WTC11 (cell line): ENCODE measurements around the gene SIRT5.

ENCODE experiments used
- ATF3 ChIP-seq: sonication (generic); formaldehyde crosslinking; conservative IDR thresholded peaks from 2 replicates; pipeline ENCODE4 v1.8.1; 2022; ENCODE audit warnings: mild to moderate bottlenecking, missing genetic modification reagents
- CBFB ChIP-seq: sonication (generic); formaldehyde crosslinking; IDR thresholded peaks from 2 replicates; pipeline ENCODE4 v1.8.1; 2022; ENCODE audit warnings: mild to moderate bottlenecking, low read depth, missing genetic modification reagents
- CTCF ChIP-seq: fragments of 200-600 bp; IDR thresholded peaks from 2 replicates; pipeline ENCODE4 v1.8.0; 2022; ENCODE audit warnings: antibody characterized with exemption
- ELF4 ChIP-seq: sonication (generic); formaldehyde crosslinking; IDR thresholded peaks from 2 replicates; pipeline ENCODE4 v1.8.1; 2022; ENCODE audit warnings: low read depth, mild to moderate bottlenecking, moderate library complexity, missing genetic modification reagents
- KAT7 ChIP-seq: sonication (generic); formaldehyde crosslinking; IDR thresholded peaks from 2 replicates; pipeline ENCODE4 v1.8.1; 2023; ENCODE audit warnings: missing genetic modification reagents, mild to moderate bottlenecking, borderline replicate concordance
- NFYB ChIP-seq: sonication (generic); formaldehyde crosslinking; conservative IDR thresholded peaks from 2 replicates; pipeline ENCODE4 v1.8.0; 2022; ENCODE audit warnings: low read depth, missing genetic modification reagents
- OVOL2 ChIP-seq: fragments of 250-450 bp; sonication (Bioruptor Pico); IDR thresholded peaks from 2 replicates; pipeline ENCODE4 v1.9.0; 2021; ENCODE audit warnings: mild to moderate bottlenecking, borderline replicate concordance

GRCh38 chr6:13527671-13528056, 46.7 kb upstream of the SIRT5 start:
- no peak for TF ChIP-seq CTCF
- TF ChIP-seq CBFB = no peak
- no peak for TF ChIP-seq NFYB (CRISPR knock-in tag)
- no peak for TF ChIP-seq OVOL2 (CRISPR knock-in tag)
- no peak for TF ChIP-seq ATF3 (CRISPR knock-in tag)
- no peak for TF ChIP-seq ELF4
- no peak for TF ChIP-seq KAT7 (CRISPR knock-in tag)
